Activated T-cell treated with anti-CD3 and anti-CD28 coated beads for 1 hour (primary cell): ENCODE results near the gene GPC5.

Experiments used
- DNase-seq: peaks from one replicate; pipeline ENCODE4 v3.0.0-alpha.2; 2020; ENCODE audit warnings: low read depth

The GPC5 gene

DNA sequence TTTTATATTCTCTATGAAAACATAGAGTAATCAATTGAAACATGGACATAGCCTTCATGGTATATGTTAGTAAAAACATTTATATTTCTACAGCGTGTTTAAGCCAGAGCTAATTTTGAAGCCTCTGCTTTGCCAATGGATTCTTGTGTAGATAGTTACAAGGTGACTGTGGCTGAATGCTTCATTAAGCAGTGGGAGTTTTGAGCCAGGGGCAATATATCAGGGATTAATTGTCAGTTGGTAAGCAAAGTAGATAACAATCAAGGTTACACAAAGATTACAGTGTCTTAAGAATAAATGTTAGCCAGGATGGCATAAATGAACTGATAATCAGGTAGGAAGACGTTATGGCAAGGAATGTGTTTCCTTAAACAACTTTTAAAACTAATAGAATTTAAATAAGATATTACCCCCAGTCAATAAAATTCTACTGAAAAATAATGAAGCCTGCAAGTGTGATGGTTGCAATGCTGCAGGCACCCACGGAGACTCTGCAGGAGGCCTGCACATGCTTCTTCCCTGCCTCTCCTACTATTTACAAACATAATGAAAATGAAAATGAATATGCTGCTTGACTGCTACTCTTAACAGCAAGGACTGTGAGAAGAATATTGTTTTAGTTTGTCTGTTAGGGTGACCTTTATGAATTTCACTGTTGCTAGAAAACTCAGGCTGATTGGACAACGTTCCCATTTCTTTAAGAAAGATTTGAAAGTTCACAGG, 588.5 kb downstream of the GPC5 start:
- DNase-seq, result no peak

DNA sequence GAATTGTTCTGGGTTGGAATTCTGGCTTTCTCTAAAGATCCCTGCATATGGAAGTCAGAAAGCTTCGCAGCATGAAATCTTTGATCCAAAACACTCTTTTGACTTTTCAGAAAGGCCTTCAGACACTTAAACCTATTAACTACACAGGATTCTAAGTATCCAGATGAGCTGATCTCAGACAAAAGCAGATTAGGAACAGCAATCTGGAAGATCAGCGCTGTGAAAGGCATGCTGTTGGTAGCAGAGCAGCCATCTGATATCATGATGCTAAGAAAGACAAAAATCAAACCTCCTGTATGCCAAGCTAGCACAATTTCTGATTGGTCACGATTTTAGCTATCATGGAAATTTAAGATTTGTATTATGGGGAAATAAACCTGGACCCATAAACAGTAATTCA, 589.9 kb downstream of the GPC5 start:
- no peak for DNase-seq

DNA sequence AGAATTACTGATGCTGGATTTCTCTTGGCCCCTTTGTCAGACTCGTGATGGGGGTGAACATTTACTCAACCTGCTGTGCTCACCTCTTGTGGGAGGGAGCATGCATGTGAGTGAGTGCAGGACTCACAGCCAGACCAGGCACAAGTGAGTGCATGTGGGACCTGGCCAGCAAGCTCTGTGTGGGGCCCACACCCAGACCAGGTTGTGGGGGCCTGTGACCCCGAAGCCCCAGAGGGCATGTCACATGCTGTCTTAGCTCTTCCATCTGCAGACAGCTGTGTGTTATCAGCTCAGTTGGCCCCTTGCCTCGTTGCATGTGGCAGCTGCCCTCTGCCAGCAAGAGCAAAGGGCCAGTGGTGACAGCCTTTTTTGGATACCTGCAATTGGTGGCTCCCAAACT, 614.4 kb downstream of the GPC5 start:
- DNase-seq, result no peak

DNA sequence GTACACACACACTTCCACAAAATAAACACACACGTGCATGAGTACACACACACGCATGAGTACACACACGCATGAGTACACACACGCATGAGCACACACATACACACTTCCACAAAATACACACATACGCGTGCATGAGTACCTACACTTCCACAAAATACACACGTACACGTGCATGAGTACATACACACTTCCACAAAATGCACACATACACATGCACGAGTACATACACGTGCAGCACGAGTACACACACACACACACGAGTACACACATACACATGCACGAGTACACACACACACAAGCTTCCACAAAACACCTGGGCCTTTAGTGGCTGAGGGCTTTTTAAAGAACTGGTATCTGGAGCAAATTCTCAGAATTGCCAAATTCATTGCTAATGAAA, 619.3 kb downstream of the GPC5 start:
- no peak for DNase-seq

DNA sequence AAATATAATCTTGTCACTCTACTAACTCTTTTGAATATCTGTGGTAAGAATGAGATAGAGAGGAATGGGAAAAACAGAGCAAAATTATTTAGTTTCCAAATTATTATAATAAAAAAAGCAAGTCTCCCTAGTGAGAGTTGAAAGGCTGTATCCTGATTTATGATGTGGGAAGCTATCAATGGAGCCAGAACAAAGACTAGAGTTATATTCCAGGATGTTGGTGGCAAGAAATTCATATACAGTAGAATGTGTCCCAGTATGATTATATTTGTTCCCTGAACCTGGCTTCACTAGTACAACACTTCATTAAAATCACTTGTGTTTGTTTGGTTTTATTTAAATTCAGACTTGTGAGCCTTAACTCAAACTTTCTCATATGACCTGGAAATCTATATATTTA, 630.3 kb downstream of the GPC5 start:
- no peak for DNase-seq

DNA sequence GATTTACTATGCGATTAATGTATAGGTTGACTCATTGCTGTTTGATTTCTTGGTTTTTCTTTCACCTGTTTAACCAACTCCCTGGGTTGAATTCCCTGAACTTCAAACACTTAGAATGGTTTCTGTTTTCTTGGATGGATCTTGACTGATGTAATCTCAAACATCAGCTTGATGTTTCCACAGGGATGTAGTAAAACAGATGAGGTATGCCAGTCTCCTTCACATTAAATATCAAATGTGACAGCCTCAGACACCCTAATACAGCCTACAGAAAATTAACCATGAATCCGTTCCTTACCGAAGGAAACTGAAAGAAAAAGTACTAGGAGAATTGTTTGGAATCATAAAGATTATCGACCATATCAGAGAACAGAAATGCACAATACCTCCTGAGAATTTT, 631.2 kb downstream of the GPC5 start:
- DNase-seq, result no peak

DNA sequence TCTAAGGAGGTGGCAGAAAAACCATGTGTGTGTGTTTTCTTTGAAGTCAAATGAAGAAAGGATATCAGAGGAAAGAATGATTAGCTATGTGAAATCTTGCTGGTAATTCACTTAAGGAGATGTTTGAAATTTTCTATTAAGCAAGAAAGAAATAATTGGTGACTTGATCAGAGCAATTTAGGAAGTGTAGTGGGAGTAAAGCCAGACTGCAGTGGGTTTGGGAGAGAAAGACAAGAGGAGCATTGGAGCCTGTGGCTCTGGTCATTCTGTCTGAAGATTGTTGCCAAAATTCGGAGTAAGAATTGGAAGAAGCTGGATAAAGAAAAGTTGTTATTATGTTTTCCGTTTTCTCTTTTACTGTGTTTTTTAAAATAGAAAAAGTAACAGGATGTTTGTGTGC, 640.5 kb downstream of the GPC5 start:
- DNase-seq, result no peak

DNA sequence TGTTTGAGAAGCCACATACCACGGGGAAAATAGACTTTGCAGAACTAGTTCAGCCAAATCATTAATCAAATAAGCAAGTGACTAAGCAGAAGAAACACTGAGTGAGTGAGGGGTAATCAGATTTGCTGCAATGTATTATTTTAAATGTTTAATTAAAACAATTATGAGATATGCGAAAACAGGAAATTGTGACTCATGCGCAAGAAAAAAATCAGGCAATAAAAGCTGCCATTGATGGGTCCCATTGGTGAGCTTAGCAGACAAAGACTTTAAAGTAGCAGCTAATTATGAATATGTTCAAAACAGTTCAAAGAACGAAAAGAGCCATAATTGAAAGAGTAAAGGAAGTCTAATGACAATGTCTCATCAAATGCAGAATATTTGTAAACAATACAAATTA, 644.1 kb downstream of the GPC5 start:
- DNase-seq, result no peak

DNA sequence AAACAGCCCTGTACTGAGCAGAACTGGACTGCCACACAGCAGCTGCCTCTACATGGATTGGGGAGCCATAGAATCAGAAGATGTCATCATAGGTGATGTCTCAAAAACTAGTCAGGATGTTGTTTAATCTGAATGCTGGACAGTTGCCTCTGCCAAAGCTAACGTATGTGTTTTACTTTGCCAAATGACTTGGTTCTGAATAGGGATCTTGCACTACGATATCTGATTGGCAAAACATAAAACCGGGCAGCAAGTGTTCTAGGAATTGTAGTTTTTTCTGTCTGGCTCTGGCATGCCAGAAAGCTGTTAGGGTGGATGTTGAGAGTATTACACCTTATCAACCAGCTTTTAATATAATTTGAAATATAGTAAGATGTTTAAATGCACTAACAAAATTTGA, 645.9 kb downstream of the GPC5 start:
- DNase-seq, result no peak

DNA sequence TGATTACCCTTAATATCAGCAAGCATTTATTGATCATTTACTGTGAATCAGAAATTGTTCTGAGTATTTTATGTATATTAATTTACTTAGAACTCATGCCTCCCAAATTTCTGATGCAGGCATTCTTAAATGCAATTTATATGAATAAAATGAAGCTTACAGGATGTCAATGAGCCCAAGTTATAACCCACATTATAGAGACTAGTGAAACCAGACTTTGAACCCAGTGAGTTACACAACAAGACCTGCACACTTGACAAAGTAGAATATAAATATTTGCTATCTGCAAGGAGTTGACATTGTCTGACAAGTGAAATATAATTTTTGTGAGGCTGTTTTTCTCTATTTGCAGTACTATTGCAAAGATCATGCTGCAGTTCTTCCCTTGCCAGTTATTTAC, 656.0 kb downstream of the GPC5 start:
- no peak for DNase-seq

DNA sequence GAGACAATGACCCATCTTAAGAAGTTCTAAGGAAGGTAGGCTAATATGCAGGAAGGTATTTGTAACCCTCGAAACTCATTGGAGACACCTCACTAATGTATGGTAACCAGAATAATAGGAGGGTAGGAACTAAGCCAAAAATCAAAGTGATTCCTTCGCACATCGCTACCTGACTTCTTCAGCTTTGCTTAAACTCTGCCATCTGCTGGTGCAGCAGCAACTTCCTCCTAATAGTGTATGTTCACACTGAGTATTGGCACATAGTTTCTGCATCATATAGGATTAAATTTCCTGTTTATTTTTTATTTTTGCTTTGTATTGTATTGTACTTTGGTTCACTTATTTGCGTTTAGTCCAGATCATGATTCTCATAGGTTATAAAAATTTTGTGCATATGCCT, 676.2 kb downstream of the GPC5 start:
- no peak for DNase-seq

DNA sequence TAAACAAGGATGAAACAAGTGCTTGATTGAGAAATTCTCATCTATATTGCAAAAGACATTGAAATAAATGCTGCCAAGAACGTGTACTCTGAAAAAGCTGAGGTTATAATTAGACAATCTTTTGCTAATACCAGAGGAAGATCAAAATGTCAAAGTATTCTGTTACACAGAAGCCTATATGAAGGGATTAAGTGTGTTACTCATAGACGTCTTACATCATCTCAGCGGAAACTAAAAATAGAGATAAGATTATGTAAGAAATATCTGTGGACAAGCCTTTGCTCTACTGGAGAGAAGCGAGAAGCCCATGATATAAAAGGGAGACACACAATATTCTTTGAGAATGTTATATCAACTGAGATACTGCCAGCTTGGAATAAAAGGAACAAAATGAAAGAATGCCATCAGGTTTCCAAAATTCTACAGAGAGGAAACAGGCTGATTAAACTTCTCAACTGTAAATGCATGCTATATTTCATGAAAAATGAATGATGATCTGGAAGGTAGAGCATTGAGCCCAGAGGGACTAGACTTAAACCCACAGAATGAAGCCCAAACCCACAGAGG, 699.0 kb downstream of the GPC5 start:
- no peak for DNase-seq

DNA sequence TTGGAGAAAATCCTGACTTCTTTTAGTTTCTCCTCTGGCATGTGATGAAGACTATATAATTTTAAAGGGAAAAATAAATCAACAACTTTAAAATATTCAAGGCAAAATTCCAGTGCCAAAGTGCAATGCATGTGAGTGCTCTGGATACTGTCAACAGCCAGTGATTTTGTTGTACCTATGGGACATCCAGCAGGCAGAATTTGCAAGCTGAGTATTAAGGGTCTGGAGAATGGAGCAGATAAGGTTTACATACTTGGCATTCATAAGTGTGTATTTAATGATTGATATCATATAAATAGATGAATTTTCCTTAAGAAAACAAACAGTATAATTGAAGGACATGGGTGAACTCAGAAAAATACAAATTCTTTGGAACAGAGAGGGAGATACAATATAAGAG, 703.4 kb downstream of the GPC5 start:
- DNase-seq, result no peak

DNA sequence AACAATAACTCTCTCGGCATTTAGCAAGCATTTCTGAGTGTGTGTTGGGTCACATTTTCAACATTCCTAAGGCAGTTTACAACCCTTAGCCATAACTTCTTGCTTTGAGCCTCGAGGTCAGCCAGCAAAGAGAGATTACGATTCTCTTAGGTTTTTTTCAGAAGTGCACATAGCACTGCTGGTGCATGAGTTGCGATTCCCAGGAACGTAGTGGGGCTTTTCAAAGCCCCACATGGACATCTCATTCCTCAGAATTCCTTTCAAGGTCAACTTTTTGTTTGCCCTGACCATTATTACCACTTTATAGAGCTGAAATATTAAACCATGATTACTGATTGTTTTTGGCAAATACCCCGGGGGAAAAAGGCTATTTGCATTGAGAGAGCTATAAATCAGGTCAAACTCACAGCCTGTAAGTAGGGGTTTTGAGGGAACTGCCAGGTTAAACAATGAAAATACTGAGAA, 705.3 kb downstream of the GPC5 start:
- no peak for DNase-seq

DNA sequence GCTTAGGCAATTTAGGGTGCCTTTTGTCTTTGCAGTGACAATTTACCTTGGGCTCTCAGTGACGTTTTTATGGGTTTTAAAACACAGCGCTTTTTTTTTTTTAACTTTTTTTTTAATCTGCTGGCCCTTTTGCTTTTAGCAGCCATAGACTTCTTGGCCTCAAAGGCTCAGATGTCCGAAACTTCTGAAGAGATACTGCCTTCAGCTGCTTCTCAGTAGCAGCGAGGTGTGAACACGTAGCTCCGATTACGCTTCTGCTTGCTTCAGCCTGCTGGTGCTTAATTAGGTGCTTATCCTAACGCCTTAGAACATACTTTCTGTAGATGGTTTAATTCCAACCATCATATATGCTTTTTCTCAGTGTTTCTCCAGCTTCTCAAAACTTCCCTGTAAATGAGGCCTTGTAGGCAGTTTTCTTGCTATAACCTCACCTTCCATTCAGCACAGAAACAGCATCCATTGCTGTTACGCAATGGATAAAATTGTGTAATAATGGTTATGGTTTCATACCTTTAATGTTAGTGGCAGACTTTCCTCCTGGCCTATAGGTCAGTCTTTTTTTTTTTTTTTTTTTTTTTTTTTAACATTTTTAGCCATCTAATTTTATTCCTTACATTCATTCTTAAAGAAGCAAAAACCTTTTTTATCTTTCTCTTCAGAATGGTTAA, 723.9 kb downstream of the GPC5 start:
- DNase-seq, result no peak

DNA sequence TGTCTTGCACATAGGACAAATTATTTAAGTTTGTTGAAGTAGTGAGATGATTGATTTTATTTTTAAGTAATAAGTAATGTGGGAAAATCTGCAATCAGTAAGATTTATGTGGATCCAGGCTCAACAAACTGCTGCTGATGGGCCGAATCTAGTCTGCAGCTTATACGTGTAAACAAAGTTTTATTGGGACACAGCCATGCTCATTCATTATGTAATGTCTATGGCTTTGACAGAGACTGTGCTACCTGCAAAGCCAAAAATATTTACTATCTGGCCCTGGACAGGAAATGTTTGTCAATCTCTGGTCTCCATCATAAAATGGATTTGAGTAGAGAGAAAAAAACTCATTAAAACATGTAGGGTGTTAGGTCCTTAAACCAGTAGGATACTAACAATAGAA, 728.0 kb downstream of the GPC5 start:
- DNase-seq, result no peak

DNA sequence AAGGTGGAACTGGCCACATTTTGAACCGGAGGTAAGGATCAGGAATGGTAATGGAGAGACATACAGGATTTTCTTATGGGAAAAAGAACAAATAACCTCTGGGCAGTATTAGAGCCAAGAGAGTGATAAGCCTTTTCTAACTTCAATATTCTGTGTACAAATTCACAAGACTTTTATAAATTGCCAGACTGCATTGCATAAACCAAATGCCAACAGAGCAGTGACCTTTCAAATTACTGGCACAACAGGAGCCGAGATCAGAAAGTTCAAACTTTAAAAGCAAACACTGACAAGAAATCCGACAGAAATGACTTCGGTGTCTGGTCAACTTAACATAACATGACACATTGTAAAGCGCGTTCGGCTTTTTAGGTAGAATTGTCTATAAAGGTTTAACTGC, 737.1 kb downstream of the GPC5 start:
- DNase-seq, result no peak

DNA sequence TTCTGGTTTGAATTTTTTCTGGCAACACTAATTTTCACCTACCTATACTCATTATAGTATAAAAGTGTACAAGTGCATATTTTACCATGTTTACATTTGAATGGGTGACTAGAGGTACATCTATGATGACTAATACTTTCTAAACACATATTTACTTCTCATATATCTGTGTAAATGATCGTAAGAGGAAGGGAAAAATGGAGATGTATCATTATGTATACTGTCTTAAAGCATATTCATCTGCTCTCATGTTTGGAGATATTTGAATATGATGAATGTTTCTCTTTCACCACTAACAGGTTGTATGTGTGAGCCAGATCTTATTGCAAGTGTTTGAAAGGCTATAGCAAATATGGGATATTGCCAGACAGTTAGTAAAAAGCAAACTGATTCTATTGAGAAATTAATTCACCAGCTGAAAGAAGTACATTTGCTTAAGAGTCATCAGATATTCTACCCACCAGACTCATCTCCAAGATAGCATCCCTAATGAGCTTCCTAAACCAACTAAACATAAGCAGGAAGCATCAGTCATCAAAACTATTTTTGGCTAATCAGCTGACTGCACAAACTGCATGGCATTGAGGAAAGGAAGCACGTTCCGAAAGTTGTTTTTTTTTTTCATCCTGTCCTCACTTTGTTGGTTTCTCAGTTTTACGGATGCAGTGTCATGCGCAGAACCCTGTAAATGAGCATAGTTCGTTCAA, 738.2 kb downstream of the GPC5 start:
- DNase-seq, result no peak

DNA sequence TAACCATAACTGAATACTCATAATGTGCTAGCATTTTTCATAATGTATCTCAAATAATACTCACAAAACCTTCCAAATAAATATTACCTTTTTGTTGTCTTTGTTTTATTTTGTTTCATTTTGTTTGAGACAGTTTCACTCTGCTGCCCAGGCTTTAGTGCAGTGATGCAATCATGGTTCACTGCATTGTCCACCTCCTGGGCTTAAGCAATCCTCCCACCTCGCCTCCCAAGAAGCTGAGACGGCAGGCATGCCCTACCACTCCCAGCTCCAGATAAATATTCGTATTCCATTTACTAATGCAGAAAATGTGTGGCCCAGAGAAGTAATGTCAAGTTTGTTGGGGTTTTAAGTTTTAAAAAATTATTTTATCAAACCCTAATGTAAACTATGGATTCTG, 739.1 kb downstream of the GPC5 start:
- DNase-seq, result no peak

DNA sequence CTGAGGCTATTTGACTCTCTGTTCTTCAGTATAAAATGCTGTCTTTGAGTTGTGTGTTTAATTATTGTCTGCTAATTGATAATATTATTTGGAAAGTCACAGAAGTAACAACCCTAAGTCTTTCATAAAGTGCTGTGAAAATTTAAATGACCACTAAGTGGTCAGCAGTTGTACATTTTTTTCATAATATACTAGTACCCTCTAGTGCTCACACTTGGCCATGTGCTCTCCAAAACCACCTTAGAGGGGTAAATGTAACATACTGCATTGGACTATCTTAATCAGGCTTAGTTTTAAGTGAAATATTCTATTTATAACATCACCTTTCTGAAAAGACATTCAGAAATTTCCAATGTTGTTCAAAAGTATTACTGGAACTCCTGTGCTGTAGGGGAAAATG, 745.3 kb downstream of the GPC5 start:
- no peak for DNase-seq

DNA sequence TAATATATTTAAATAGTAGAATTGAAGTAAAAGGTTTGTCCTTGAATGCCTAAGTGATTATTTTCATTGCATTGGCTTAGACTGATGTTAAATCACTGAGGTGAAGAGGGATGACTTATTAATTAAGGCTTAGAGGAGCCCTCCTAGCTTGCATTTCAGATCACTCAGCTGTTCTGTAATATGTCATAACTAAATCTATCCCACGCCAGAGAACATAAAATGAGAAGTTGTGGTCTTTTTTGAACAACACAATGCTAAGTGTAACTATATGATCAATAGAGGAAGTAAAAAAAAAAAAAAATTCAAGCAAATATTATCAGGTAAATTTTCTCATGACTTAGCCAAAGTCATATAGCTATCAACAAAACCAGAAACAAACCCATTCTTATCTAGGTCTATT, 752.2 kb downstream of the GPC5 start:
- DNase-seq, result no peak

DNA sequence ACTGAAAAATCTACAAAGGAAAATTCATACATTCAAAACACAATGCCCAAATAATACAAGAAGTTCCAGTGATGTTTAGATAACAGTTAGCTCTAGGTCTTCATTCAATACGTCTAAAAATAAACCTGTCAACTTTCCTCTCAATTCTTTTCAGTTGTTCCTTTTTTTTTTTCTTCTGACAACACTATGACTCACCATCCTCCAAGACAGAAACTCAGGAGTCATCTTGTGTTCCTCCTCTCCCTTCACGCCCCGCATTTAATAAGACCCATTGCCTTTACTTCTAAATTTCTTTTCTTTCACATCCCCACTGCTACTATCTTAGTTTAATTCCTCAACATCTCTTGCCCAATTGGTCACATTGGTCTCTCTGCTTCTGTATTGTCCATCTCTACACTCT, 759.9 kb downstream of the GPC5 start:
- DNase-seq, result no peak

DNA sequence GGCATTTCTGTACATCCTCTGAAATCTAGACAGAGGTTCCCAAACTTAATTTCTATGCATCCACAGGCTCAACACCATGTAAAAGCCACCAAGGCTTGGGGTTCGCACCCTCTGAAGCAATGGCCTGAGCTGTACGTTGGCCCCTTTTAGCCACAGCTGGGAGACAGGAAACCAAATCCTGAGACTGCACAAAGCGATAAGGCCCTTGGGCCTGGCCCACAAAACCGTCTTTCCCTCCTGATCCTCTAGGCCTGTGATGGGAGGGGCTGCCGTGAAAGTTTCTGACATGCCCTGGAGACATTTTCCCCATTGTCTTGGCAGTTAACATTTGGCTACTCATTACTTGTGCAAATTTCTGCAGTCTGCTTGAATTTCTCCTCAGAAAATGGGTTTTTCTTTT, 766.4 kb downstream of the GPC5 start:
- no peak for DNase-seq
